H1 (cell line): ENCODE results near the gene POLR3C. TPM values are rescaled to one million over a fixed set of nuclear protein-coding genes. Genes with fewer than 3 reads are reported as not detected.

ENCODE experiments used
- ASH2L ChIP-seq: fragments of 200-600, 300-600 bp; sonication (generic); IDR thresholded peaks from one replicate; pipeline ENCODE4 v1.7.1; 2017; ENCODE audit warnings: low read length
- CEBPB ChIP-seq: IDR thresholded peaks from 2 replicates; pipeline ENCODE4 v1.6.1; 2012; ENCODE audit warnings: low read depth, low read length
- CHD1 ChIP-seq: IDR thresholded peaks from 2 replicates; pipeline ENCODE4 v1.6.1; 2012; ENCODE audit warnings: low read depth, low read length, improper control_type of control experiment
- NANOG ChIP-seq: IDR thresholded peaks from 2 replicates; pipeline ENCODE4 v1.6.1; 2011; ENCODE audit warnings: low read length, low read depth, mild to moderate bottlenecking, inconsistent platforms; ENCODE audit not compliant: insufficient read depth, poor library complexity, severe bottlenecking
- polyA plus RNA-seq, 7 experiments: library from polyadenylated mRNA; depleted of rRNA in 3 of 7; stranded (reverse) in 5 of 7; unstranded in 2 of 7; fragments of >200 nt in 5 of 7; fragments of 200-250 nt in 2 of 7; gene quantifications; 1 replicate in 5 of 7; 2 replicates in 1 of 7; 4 replicates in 1 of 7; pipeline versions ENCODE4 v1.2.1 to v1.2.3, GENCODE V29; 2011 to 2013; ENCODE audit warnings: missing spikeins in 2 of 7, mixed read lengths in 2 of 7
- total RNA-seq: library from RNA; stranded (reverse); fragmentation: NEBNext Ultra II Directional; extraction: Animal tissue kit (Norgen Biotek cat#: 25700); gene quantifications from 2 replicates; pipeline ENCODE4 v1.2.1, GENCODE V29; 2021
- TF ChIP-seq, protein P1 (sequence below): fragments of 300-600 bp; sonication (generic); IDR thresholded peaks from 2 replicates; pipeline ENCODE4 v1.7.1; 2012; ENCODE audit warnings: low read length, moderate library complexity, mild to moderate bottlenecking, inconsistent platforms; ENCODE audit not compliant: insufficient replicate concordance
- TF ChIP-seq, protein P2 (sequence below): IDR thresholded peaks from 2 replicates; pipeline ENCODE4 v1.6.1; 2012; ENCODE audit warnings: low read length, inconsistent platforms

Gene POLR3C
- total and polyA plus RNA-seq, 2 of the 8 experiments (the other 6 are each of a cell fraction or from before 2014, with no cell fraction given): 26.8 TPM

DNA sequence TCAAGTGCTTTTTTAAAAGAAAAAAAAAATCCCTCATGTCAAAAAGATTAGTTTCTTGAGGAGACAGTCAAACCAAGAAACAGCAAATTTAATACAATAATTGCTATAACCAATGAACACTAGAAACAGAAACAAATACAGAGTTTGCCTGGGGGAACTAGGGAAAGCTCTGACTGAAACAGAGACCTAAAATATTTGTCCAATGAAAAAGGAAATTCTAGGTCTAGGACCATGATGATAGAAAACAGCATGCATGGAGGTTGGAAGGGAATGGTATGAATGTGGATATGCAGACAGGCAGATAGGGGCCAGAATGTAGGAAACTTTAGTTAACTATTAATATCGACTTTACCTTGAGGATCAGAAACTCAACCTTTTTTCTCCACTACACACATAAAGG, 31.5 kb upstream of the POLR3C start (continued):
- TF ChIP-seq, protein P1, sequence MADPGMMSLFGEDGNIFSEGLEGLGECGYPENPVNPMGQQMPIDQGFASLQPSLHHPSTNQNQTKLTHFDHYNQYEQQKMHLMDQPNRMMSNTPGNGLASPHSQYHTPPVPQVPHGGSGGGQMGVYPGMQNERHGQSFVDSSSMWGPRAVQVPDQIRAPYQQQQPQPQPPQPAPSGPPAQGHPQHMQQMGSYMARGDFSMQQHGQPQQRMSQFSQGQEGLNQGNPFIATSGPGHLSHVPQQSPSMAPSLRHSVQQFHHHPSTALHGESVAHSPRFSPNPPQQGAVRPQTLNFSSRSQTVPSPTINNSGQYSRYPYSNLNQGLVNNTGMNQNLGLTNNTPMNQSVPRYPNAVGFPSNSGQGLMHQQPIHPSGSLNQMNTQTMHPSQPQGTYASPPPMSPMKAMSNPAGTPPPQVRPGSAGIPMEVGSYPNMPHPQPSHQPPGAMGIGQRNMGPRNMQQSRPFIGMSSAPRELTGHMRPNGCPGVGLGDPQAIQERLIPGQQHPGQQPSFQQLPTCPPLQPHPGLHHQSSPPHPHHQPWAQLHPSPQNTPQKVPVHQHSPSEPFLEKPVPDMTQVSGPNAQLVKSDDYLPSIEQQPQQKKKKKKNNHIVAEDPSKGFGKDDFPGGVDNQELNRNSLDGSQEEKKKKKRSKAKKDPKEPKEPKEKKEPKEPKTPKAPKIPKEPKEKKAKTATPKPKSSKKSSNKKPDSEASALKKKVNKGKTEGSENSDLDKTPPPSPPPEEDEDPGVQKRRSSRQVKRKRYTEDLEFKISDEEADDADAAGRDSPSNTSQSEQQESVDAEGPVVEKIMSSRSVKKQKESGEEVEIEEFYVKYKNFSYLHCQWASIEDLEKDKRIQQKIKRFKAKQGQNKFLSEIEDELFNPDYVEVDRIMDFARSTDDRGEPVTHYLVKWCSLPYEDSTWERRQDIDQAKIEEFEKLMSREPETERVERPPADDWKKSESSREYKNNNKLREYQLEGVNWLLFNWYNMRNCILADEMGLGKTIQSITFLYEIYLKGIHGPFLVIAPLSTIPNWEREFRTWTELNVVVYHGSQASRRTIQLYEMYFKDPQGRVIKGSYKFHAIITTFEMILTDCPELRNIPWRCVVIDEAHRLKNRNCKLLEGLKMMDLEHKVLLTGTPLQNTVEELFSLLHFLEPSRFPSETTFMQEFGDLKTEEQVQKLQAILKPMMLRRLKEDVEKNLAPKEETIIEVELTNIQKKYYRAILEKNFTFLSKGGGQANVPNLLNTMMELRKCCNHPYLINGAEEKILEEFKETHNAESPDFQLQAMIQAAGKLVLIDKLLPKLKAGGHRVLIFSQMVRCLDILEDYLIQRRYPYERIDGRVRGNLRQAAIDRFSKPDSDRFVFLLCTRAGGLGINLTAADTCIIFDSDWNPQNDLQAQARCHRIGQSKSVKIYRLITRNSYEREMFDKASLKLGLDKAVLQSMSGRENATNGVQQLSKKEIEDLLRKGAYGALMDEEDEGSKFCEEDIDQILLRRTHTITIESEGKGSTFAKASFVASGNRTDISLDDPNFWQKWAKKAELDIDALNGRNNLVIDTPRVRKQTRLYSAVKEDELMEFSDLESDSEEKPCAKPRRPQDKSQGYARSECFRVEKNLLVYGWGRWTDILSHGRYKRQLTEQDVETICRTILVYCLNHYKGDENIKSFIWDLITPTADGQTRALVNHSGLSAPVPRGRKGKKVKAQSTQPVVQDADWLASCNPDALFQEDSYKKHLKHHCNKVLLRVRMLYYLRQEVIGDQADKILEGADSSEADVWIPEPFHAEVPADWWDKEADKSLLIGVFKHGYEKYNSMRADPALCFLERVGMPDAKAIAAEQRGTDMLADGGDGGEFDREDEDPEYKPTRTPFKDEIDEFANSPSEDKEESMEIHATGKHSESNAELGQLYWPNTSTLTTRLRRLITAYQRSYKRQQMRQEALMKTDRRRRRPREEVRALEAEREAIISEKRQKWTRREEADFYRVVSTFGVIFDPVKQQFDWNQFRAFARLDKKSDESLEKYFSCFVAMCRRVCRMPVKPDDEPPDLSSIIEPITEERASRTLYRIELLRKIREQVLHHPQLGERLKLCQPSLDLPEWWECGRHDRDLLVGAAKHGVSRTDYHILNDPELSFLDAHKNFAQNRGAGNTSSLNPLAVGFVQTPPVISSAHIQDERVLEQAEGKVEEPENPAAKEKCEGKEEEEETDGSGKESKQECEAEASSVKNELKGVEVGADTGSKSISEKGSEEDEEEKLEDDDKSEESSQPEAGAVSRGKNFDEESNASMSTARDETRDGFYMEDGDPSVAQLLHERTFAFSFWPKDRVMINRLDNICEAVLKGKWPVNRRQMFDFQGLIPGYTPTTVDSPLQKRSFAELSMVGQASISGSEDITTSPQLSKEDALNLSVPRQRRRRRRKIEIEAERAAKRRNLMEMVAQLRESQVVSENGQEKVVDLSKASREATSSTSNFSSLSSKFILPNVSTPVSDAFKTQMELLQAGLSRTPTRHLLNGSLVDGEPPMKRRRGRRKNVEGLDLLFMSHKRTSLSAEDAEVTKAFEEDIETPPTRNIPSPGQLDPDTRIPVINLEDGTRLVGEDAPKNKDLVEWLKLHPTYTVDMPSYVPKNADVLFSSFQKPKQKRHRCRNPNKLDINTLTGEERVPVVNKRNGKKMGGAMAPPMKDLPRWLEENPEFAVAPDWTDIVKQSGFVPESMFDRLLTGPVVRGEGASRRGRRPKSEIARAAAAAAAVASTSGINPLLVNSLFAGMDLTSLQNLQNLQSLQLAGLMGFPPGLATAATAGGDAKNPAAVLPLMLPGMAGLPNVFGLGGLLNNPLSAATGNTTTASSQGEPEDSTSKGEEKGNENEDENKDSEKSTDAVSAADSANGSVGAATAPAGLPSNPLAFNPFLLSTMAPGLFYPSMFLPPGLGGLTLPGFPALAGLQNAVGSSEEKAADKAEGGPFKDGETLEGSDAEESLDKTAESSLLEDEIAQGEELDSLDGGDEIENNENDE: no peak
- TF ChIP-seq, protein P2, sequence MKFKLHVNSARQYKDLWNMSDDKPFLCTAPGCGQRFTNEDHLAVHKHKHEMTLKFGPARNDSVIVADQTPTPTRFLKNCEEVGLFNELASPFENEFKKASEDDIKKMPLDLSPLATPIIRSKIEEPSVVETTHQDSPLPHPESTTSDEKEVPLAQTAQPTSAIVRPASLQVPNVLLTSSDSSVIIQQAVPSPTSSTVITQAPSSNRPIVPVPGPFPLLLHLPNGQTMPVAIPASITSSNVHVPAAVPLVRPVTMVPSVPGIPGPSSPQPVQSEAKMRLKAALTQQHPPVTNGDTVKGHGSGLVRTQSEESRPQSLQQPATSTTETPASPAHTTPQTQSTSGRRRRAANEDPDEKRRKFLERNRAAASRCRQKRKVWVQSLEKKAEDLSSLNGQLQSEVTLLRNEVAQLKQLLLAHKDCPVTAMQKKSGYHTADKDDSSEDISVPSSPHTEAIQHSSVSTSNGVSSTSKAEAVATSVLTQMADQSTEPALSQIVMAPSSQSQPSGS: no peak
- no peak for TF ChIP-seq ASH2L
- TF ChIP-seq NANOG: no peak
- TF ChIP-seq CHD1: no peak
- no peak for TF ChIP-seq CEBPB
